Activated naive CD4-positive, alpha-beta T cell treated with anti-CD3 and anti-CD28 coated beads, Interleukin-2, amount 50 U/mL, for 24 hours (primary cell): ENCODE data around the gene H19.

ENCODE experiments used
- H3K27ac Mint-ChIP-seq: one replicate; pipeline ENCODE4 v1.8.0; 2021; ENCODE audit warnings: mild to moderate bottlenecking, mixed read lengths
- H3K27me3 Mint-ChIP-seq: one replicate; pipeline ENCODE4 v1.8.0; 2021; ENCODE audit warnings: mixed read lengths
- H3K36me3 Mint-ChIP-seq: one replicate; pipeline ENCODE4 v1.8.0; 2021; ENCODE audit warnings: mixed read lengths
- H3K4me1 Mint-ChIP-seq: one replicate; pipeline ENCODE4 v1.8.0; 2021; ENCODE audit warnings: mixed read lengths
- H3K4me3 Mint-ChIP-seq: one replicate; pipeline ENCODE4 v1.8.0; 2021; ENCODE audit warnings: mild to moderate bottlenecking, mixed read lengths
- H3K9me3 Mint-ChIP-seq: one replicate; pipeline ENCODE4 v1.8.0; 2021; ENCODE audit warnings: mixed read lengths

Gene H19

GRCh38 chr11:1967641-1968225, 29.9 kb downstream of the H19 start:
- H3K4me3 Mint-ChIP-seq, result no peak overlapping the region
- H3K4me1 Mint-ChIP-seq, result no peaks in the 10 kb centered on the region
- no peaks in the 10 kb centered on the region for H3K27me3 Mint-ChIP-seq
- no peaks in the 10 kb centered on the region for H3K9me3 Mint-ChIP-seq
- H3K27ac Mint-ChIP-seq, result no peak overlapping the region
- no peaks in the 10 kb centered on the region for H3K36me3 Mint-ChIP-seq

- Mint-ChIP-seq H3K4me3 (no peak overlapping the region), H3K36me3 (no peaks in the 10 kb centered on the region), H3K9me3 (no peaks in the 10 kb centered on the region), H3K4me1 (no peaks in the 10 kb centered on the region), H3K27me3 (no peaks in the 10 kb centered on the region), H3K27ac (no peak overlapping the region)
These were observed 31.1 kb downstream of the H19 start for GRCh38 chr11:1966531-1966930.

- H3K27me3 Mint-ChIP-seq, result no peaks in the 10 kb centered on the region
- H3K27ac Mint-ChIP-seq, result no peak overlapping the region
- H3K36me3 Mint-ChIP-seq, result no peaks in the 10 kb centered on the region
- H3K4me3 Mint-ChIP-seq, result no peak overlapping the region
- H3K9me3 Mint-ChIP-seq, result no peaks in the 10 kb centered on the region
- H3K4me1 Mint-ChIP-seq, result no peaks in the 10 kb centered on the region
These were observed 32.7 kb downstream of the H19 start for GRCh38 chr11:1964955-1965354.

- no peaks in the 10 kb centered on the region for H3K27me3 Mint-ChIP-seq
- H3K4me3 Mint-ChIP-seq, result no peak overlapping the region
- H3K9me3 Mint-ChIP-seq, result no peaks in the 10 kb centered on the region
- H3K27ac Mint-ChIP-seq, result no peak overlapping the region
- H3K36me3 Mint-ChIP-seq, result no peaks in the 10 kb centered on the region
- H3K4me1 Mint-ChIP-seq, result no peaks in the 10 kb centered on the region
These were observed 33.3 kb downstream of the H19 start for GRCh38 chr11:1964348-1964747.

GRCh38 chr11:1963864-1964263, 33.8 kb downstream of the H19 start:
- no peaks in the 10 kb centered on the region for H3K9me3 Mint-ChIP-seq
- no peak overlapping the region for H3K27ac Mint-ChIP-seq
- H3K4me3 Mint-ChIP-seq, result no peak overlapping the region
- H3K36me3 Mint-ChIP-seq, result no peaks in the 10 kb centered on the region
- no peaks in the 10 kb centered on the region for H3K27me3 Mint-ChIP-seq
- H3K4me1 Mint-ChIP-seq, result no peaks in the 10 kb centered on the region

GRCh38 chr11:1959786-1960185, 37.9 kb downstream of the H19 start:
- no peaks in the 10 kb centered on the region for H3K27me3 Mint-ChIP-seq
- H3K4me1 Mint-ChIP-seq, result no peaks in the 10 kb centered on the region
- H3K36me3 Mint-ChIP-seq, result no peaks in the 10 kb centered on the region
- no peak overlapping the region for H3K4me3 Mint-ChIP-seq
- no peaks in the 10 kb centered on the region for H3K9me3 Mint-ChIP-seq
- H3K27ac Mint-ChIP-seq, result no peak overlapping the region

- no peak overlapping the region for H3K4me3 Mint-ChIP-seq
- H3K27me3 Mint-ChIP-seq, result no peaks in the 10 kb centered on the region
These were observed 39.3 kb downstream of the H19 start for GRCh38 chr11:1958367-1958766.

GRCh38 chr11:1953489-1954266, 44.0 kb downstream of the H19 start:
- H3K36me3 Mint-ChIP-seq, result no peaks in the 10 kb centered on the region
- H3K27me3 Mint-ChIP-seq, result no peaks in the 10 kb centered on the region
- H3K4me3 Mint-ChIP-seq, result no peak overlapping the region
- no peaks in the 10 kb centered on the region for H3K4me1 Mint-ChIP-seq
- H3K27ac Mint-ChIP-seq, result no peak overlapping the region
- no peaks in the 10 kb centered on the region for H3K9me3 Mint-ChIP-seq

More at GRCh38 chr11:1958367-1958766, 39.3 kb downstream of the H19 start:
- Mint-ChIP-seq H3K9me3 (no peaks in the 10 kb centered on the region), H3K27ac (no peak overlapping the region), H3K36me3 (no peaks in the 10 kb centered on the region), H3K4me1 (no peaks in the 10 kb centered on the region)

- no peak overlapping the region for H3K4me3 Mint-ChIP-seq
These were observed 44.7 kb downstream of the H19 start for GRCh38 chr11:1952806-1953482.

GRCh38 chr11:1949922-1950321, 47.7 kb downstream of the H19 start:
- H3K9me3 Mint-ChIP-seq, result no peaks in the 10 kb centered on the region
- no peaks in the 10 kb centered on the region for H3K4me1 Mint-ChIP-seq
- H3K4me3 Mint-ChIP-seq, result no peak overlapping the region
- H3K27ac Mint-ChIP-seq, result no peak overlapping the region
- no peaks in the 10 kb centered on the region for H3K27me3 Mint-ChIP-seq
- no peaks in the 10 kb centered on the region for H3K36me3 Mint-ChIP-seq

More at GRCh38 chr11:1952806-1953482, 44.7 kb downstream of the H19 start:
- Mint-ChIP-seq H3K27ac (no peak overlapping the region), H3K4me1 (no peaks in the 10 kb centered on the region), H3K36me3 (no peaks in the 10 kb centered on the region), H3K9me3 (no peaks in the 10 kb centered on the region), H3K27me3 (no peaks in the 10 kb centered on the region)

- Mint-ChIP-seq H3K4me1 (no peaks in the 10 kb centered on the region), H3K27ac (no peak overlapping the region), H3K9me3 (no peaks in the 10 kb centered on the region), H3K27me3 (no peaks in the 10 kb centered on the region), H3K36me3 (no peaks in the 10 kb centered on the region), H3K4me3 (no peak overlapping the region)
These were observed 48.3 kb downstream of the H19 start for GRCh38 chr11:1949302-1949701.

GRCh38 chr11:1948389-1948788, 49.3 kb downstream of the H19 start:
- peak overlapping the region; percentile 23 for H3K4me3 Mint-ChIP-seq
- H3K4me1 Mint-ChIP-seq, result no peaks in the 10 kb centered on the region
- H3K9me3 Mint-ChIP-seq, result no peaks in the 10 kb centered on the region
- H3K27ac Mint-ChIP-seq, result no peak overlapping the region
- H3K27me3 Mint-ChIP-seq, result no peaks in the 10 kb centered on the region
- H3K36me3 Mint-ChIP-seq, result no peaks in the 10 kb centered on the region

- no peak overlapping the region for H3K27ac Mint-ChIP-seq
- H3K36me3 Mint-ChIP-seq, result no peaks in the 10 kb centered on the region
- H3K4me3 Mint-ChIP-seq, result no peak overlapping the region
- H3K9me3 Mint-ChIP-seq, result no peaks in the 10 kb centered on the region
- no peaks in the 10 kb centered on the region for H3K4me1 Mint-ChIP-seq
- no peaks in the 10 kb centered on the region for H3K27me3 Mint-ChIP-seq
These were observed 49.9 kb downstream of the H19 start for GRCh38 chr11:1947592-1948237.

GRCh38 chr11:1946812-1947484, 50.7 kb downstream of the H19 start, which contains the start of gene MRPL23:
MRPL23 (plus strand) TSS chr11:1947332; CDS start chr11:1947363, 31 bp downstream.
- no peak within 1 kb of the TSS for H3K4me3 Mint-ChIP-seq
- H3K27ac Mint-ChIP-seq, result no peak within 1 kb of the TSS

More at GRCh38 chr11:1946812-1947484, 50.7 kb downstream of the H19 start, which contains the start of gene MRPL23:
- no peaks in the 10 kb centered on the region for H3K27me3 Mint-ChIP-seq
- no peaks in the 10 kb centered on the region for H3K4me1 Mint-ChIP-seq
- no peaks in the 10 kb centered on the region for H3K36me3 Mint-ChIP-seq
- H3K9me3 Mint-ChIP-seq, result no peaks in the 10 kb centered on the region
